B cell (primary cell): ENCODE data around the gene DOK5. TPM values are rescaled to one million over a fixed set of nuclear protein-coding genes. Genes with fewer than 3 reads are reported as not detected.

Source experiments
- ATAC-seq: fragments of 200-7000 bp; cut with Tn5 transposase; one replicate; pipeline ENCODE4 v1.10.0; 2021; ENCODE audit warnings: low read depth, mild to moderate bottlenecking, moderate number of reproducible peaks, moderate library complexity
- CTCF ChIA-PET: fragments of 350-600 bp; sonication (Branson Sonifier 250); formaldehyde crosslinking; loops from one replicate; lab custom pipeline; 2021; ENCODE audit warnings: antibody characterized with exemption, inconsistent platforms; lab: Charles Lee
- POLR2A ChIA-PET: fragments of 350-600 bp; sonication (Branson Sonifier 250); formaldehyde crosslinking; loops from one replicate; lab custom pipeline; 2021; ENCODE audit warnings: antibody characterized with exemption; lab: Charles Lee
- DNase-seq: peaks from one replicate; pipeline ENCODE4 v3.0.0; 2013
- H2AFZ ChIP-seq: 2 replicates; pipeline ENCODE4 v1.6.1; 2012; ENCODE audit warnings: mild to moderate bottlenecking, low read depth, low read length; ENCODE audit not compliant: insufficient read depth, poor library complexity, severe bottlenecking
- H3K27ac ChIP-seq, 2 donors: 1 replicate in 1 of 2; 2 replicates in 1 of 2; pipeline ENCODE4 v1.5.1; 2012 to 2013; ENCODE audit warnings: low read length in 2 of 2, mild to moderate bottlenecking in 2 of 2, moderate library complexity in 1 of 2
- H3K27me3 ChIP-seq, 4 experiments: fragments of 200-600 bp in 1 of 4; sonication (generic) in 1 of 4; replicated peaks in 1 of 4; 1 replicate in 2 of 4; 2 replicates in 2 of 4; pipeline versions ENCODE4 v1.6.1 to v1.7.0; 2013 to 2016; ENCODE audit warnings: low read length in 3 of 4, mild to moderate bottlenecking in 2 of 4, mixed read lengths in 1 of 4, moderate library complexity in 1 of 4; ENCODE audit not compliant: insufficient read depth in 4 of 4, control insufficient read depth in 3 of 4; ENCODE audit errors: control extremely low read depth in 1 of 4
- H3K36me3 ChIP-seq, 2 experiments: replicated peaks in 1 of 2; 1 replicate in 1 of 2; 2 replicates in 1 of 2; pipeline versions ENCODE4 v1.6.1 to v1.7.1; 2013; ENCODE audit warnings: low read length in 1 of 2; ENCODE audit not compliant: insufficient read depth in 2 of 2, control insufficient read depth in 1 of 2; ENCODE audit errors: control extremely low read depth in 1 of 2, extremely low read depth in 1 of 2
- H3K4me1 ChIP-seq, 2 donors: fragments of 200-600 bp in 1 of 2; sonication (generic) in 1 of 2; 1 replicate in 1 of 2; 2 replicates in 1 of 2; pipeline versions ENCODE4 v1.5.1 to v1.6.1; 2013 to 2017; ENCODE audit warnings: low read length in 2 of 2; ENCODE audit not compliant: control insufficient read depth in 2 of 2, insufficient read depth in 2 of 2
- H3K4me2 ChIP-seq: replicated peaks from 2 replicates; pipeline ENCODE3; 2012; ENCODE audit warnings: mild to moderate bottlenecking, low read depth, low read length; ENCODE audit not compliant: poor library complexity, severe bottlenecking
- H3K4me3 ChIP-seq, 5 experiments: fragments of 200-600 bp in 1 of 5; sonication (generic) in 1 of 5; 1 replicate in 3 of 5; 2 replicates in 2 of 5; pipeline versions ENCODE4 v1.5.1 to v1.7.0; 2011 to 2016; ENCODE audit warnings: low read length in 4 of 5, mild to moderate bottlenecking in 4 of 5, low read depth in 2 of 5, control low read depth in 1 of 5, moderate library complexity in 1 of 5; ENCODE audit not compliant: insufficient read depth in 1 of 5; ENCODE audit errors: control extremely low read depth in 1 of 5, extremely low read depth in 1 of 5
- H3K79me2 ChIP-seq: fragments of 200-600 bp; sonication (generic); one replicate; pipeline ENCODE4 v1.6.0; 2016; ENCODE audit warnings: low read length; ENCODE audit not compliant: control insufficient read depth, insufficient read depth
- H3K9ac ChIP-seq: fragments of 200-600 bp; sonication (generic); 2 replicates; pipeline ENCODE4 v1.6.1; 2017; ENCODE audit warnings: mild to moderate bottlenecking, low read length, moderate library complexity
- H3K9me3 ChIP-seq, 3 donors: one replicate each; pipeline versions ENCODE4 v1.6.1 to v1.7.1; 2013; ENCODE audit warnings: low read length in 2 of 3; ENCODE audit not compliant: control insufficient read depth in 2 of 3, insufficient read depth in 1 of 3; ENCODE audit errors: control extremely low read depth in 1 of 3
- H4K20me1 ChIP-seq: 2 replicates; pipeline ENCODE4 v1.6.0; 2012; ENCODE audit warnings: mild to moderate bottlenecking, low read length; ENCODE audit not compliant: insufficient read depth, control insufficient read depth, poor library complexity, severe bottlenecking
- H3K27ac Mint-ChIP-seq: one replicate; pipeline ENCODE4 v1.8.0; 2021; ENCODE audit warnings: mixed read lengths
- H3K27me3 Mint-ChIP-seq: one replicate; pipeline ENCODE4 v1.8.0; 2021; ENCODE audit warnings: mixed read lengths
- H3K4me1 Mint-ChIP-seq: one replicate; pipeline ENCODE4 v1.8.0; 2021; ENCODE audit warnings: mixed read lengths
- H3K4me3 Mint-ChIP-seq: one replicate; pipeline ENCODE4 v1.8.0; 2021; ENCODE audit warnings: mixed read lengths
- H3K9me3 Mint-ChIP-seq: one replicate; pipeline ENCODE4 v1.8.0; 2022; ENCODE audit warnings: mixed read lengths; ENCODE audit not compliant: insufficient read depth
- EZH2 ChIP-seq: IDR thresholded peaks from 2 replicates; pipeline ENCODE4 v1.6.1; 2012; ENCODE audit warnings: borderline replicate concordance, low read depth, mild to moderate bottlenecking, moderate library complexity, low read length; ENCODE audit not compliant: insufficient read depth, poor library complexity, severe bottlenecking
- WGBS: methylation state at CpG from one replicate; pipeline ENCODE4 v1.1.5; 2013; ENCODE audit warnings: missing lambda C conversion rate; ENCODE audit not compliant: insufficient coverage; 5-methylcytosine and 5-hydroxymethylcytosine counted together
- intact Hi-C: fragments of 100-400 bp; cut with micrococcal nuclease; formaldehyde crosslinking; loops from one replicate; pipeline ENCODE4 v1.10.0; 2022
- polyA plus RNA-seq: library from polyadenylated mRNA; depleted of rRNA; stranded (reverse); fragments of >200 nt; gene quantifications from 2 replicates; pipeline ENCODE4 v1.2.3, GENCODE V29; 2012
- total RNA-seq, 2 donors: library from RNA; stranded (reverse); fragments of 120-200 nt in 1 of 2; gene quantifications; 1 replicate in 1 of 2; 2 replicates in 1 of 2; pipeline versions ENCODE4 v1.2.3 to v1.2.4, GENCODE V29; 2013 to 2022
- TF ChIP-seq, protein P1 (sequence below): fragments of 200-600 bp; IDR thresholded peaks from one replicate; pipeline ENCODE4 v1.8.0; 2022; ENCODE audit warnings: antibody characterized with exemption, mild to moderate bottlenecking

Gene DOK5
- total and polyA plus RNA-seq, 2 donors (not counting 1 experiment from before 2014, with no cell fraction given) = not detected

DNA sequence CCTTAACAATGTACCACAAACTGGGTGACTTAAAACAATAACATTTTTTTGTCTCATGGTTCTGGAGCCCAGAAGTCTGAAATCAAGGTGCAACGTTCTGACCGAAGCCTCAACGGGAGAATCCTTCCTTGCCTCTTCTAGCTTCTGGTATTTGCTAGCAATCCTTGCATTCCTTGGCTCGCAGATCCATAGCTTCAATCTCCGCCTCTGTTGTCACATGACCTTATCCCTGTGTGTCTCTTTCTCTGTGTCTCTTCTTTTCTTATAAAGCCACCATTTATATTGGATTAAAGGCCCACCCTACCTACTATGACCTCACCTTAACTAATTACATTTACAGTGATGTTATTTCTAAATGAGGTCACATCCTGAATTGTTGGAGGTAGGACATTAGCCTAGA lies 37.2 kb upstream of the DOK5 start:
- H3K79me2 ChIP-seq = no peaks in the 10 kb centered on the region
- Mint-ChIP-seq H3K4me3 (no peak overlapping the region), H3K27ac (no peak overlapping the region), H3K9me3 (peaks cover 4% of the 10 kb centered on the region), H3K27me3 (peaks cover 3% of the 10 kb centered on the region), H3K4me1 (no peaks in the 10 kb centered on the region)
- WGBS = 87% methylated on average over 5 of the region's 5 CpGs
- no peaks in the 10 kb centered on the region for H3K27me3 ChIP-seq
- no peaks in the 10 kb centered on the region for H4K20me1 ChIP-seq
- H3K27ac ChIP-seq = no peak overlapping the region
- H3K4me3 ChIP-seq = no peak overlapping the region
- TF ChIP-seq, protein P1, sequence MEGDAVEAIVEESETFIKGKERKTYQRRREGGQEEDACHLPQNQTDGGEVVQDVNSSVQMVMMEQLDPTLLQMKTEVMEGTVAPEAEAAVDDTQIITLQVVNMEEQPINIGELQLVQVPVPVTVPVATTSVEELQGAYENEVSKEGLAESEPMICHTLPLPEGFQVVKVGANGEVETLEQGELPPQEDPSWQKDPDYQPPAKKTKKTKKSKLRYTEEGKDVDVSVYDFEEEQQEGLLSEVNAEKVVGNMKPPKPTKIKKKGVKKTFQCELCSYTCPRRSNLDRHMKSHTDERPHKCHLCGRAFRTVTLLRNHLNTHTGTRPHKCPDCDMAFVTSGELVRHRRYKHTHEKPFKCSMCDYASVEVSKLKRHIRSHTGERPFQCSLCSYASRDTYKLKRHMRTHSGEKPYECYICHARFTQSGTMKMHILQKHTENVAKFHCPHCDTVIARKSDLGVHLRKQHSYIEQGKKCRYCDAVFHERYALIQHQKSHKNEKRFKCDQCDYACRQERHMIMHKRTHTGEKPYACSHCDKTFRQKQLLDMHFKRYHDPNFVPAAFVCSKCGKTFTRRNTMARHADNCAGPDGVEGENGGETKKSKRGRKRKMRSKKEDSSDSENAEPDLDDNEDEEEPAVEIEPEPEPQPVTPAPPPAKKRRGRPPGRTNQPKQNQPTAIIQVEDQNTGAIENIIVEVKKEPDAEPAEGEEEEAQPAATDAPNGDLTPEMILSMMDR = no peak
- no peak for TF ChIP-seq EZH2
- intact Hi-C loops = no loop called here
- H3K9me3 ChIP-seq = no peaks in the 10 kb centered on the region
- H3K36me3 ChIP-seq = no peaks in the 10 kb centered on the region
- H2AFZ ChIP-seq = no peak overlapping the region
- ChIA-PET POLR2A (no interaction called here), CTCF (no interaction called here)
- no peaks in the 10 kb centered on the region for H3K4me1 ChIP-seq
- DNase-seq (no peak), ATAC-seq (no peak)
- no peak overlapping the region for H3K9ac ChIP-seq
- no peak overlapping the region for H3K4me2 ChIP-seq

- H3K27me3 ChIP-seq = no peaks in the 10 kb centered on the region
- DNase-seq (no peak), ATAC-seq (no peak)
- peaks cover 0 to 11% (median 0%) of the 10 kb centered on the region in 3 donors for H3K9me3 ChIP-seq
- H3K4me2 ChIP-seq = no peak overlapping the region
- Mint-ChIP-seq H3K9me3 (peaks cover 2% of the 10 kb centered on the region), H3K27me3 (no peaks in the 10 kb centered on the region), H3K4me1 (no peaks in the 10 kb centered on the region), H3K27ac (no peak overlapping the region), H3K4me3 (no peak overlapping the region)
- no peak overlapping the region for H2AFZ ChIP-seq
- intact Hi-C loops = no loop called here
- no peaks in the 10 kb centered on the region for H4K20me1 ChIP-seq
- H3K4me3 ChIP-seq = no peak overlapping the region
- WGBS = 50% methylated on average over 3 of the region's 5 CpGs
- no peaks in the 10 kb centered on the region for H3K4me1 ChIP-seq
- CTCF ChIA-PET = no interaction called here
- TF ChIP-seq, protein P1 = no peak
- TF ChIP-seq EZH2 = no peak
- H3K36me3 ChIP-seq = no peaks in the 10 kb centered on the region
- POLR2A ChIA-PET = no interaction called here
- H3K9ac ChIP-seq = no peak overlapping the region
- no peaks in the 10 kb centered on the region for H3K79me2 ChIP-seq
- H3K27ac ChIP-seq = no peak overlapping the region
Measured at GRCh38 chr20:54450207-54450606, 25.2 kb upstream of the DOK5 start.
